Activated T-helper 2 cell treated with anti-CD3 and anti-CD28 coated beads, Interferon-gamma antibody, Interleukin-2, Interleukin-4, amounts not matched to agents 10 μg/mL and 5 μg/mL and 100 μg/mL, durations not matched to agents 14 hours and 24 hours and 36 hours (primary cell): ENCODE data around the gene SLC6A19. TPM values are rescaled to one million over a fixed set of nuclear protein-coding genes. Genes with fewer than 3 reads are reported as not detected.
"Not testable (repeated sequence)": the region's sequence is repeated elsewhere in the genome, so short reads cannot be mapped to it uniquely, and the experiment has no call there.

Experiments used
- DNase-seq: peaks from one replicate; pipeline ENCODE4 v3.0.0; 2021; ENCODE audit warnings: low spot score
- H3K27ac Mint-ChIP-seq: one replicate; pipeline ENCODE4 v1.8.0; 2021; ENCODE audit warnings: mixed read lengths
- H3K27me3 Mint-ChIP-seq: one replicate; pipeline ENCODE4 v1.8.0; 2021; ENCODE audit warnings: low read depth, mixed read lengths
- H3K36me3 Mint-ChIP-seq: one replicate; pipeline ENCODE4 v1.8.0; 2021; ENCODE audit warnings: low read depth, mixed read lengths
- H3K4me1 Mint-ChIP-seq: one replicate; pipeline ENCODE4 v1.8.0; 2021; ENCODE audit warnings: low read depth, mixed read lengths
- H3K4me3 Mint-ChIP-seq: one replicate; pipeline ENCODE4 v1.8.0; 2021; ENCODE audit warnings: low read depth, mild to moderate bottlenecking, moderate library complexity, mixed read lengths
- H3K9me3 Mint-ChIP-seq: one replicate; pipeline ENCODE4 v1.8.0; 2021; ENCODE audit warnings: mixed read lengths
- intact Hi-C: fragments of 100-400 bp; cut with micrococcal nuclease; formaldehyde crosslinking; loops from one replicate; pipeline ENCODE4 v1.15.1; 2023
- total RNA-seq: library from RNA; stranded (reverse); gene quantifications from 2 replicates; pipeline ENCODE4 v1.2.3, GENCODE V29; 2022

The SLC6A19 gene
- total RNA-seq, 1 donor from 2014 or later = not detected

GRCh38 chr5:1259806-1260480, 58.5 kb downstream of the SLC6A19 start:
- Mint-ChIP-seq H3K36me3 (no peaks in the 10 kb centered on the region), H3K4me1 (peaks cover 13% of the 10 kb centered on the region), H3K9me3 (no peaks in the 10 kb centered on the region), H3K27me3 (no peaks in the 10 kb centered on the region), H3K27ac (no peak overlapping the region), H3K4me3 (no peak overlapping the region)
- intact Hi-C loops = no loop called here
- DNase-seq = no peak

GRCh38 chr5:1261643-1262042, 60.2 kb downstream of the SLC6A19 start:
- Mint-ChIP-seq H3K36me3 (no peaks in the 10 kb centered on the region), H3K27ac (no peak overlapping the region), H3K9me3 (no peaks in the 10 kb centered on the region), H3K4me3 (no peak overlapping the region), H3K27me3 (no peaks in the 10 kb centered on the region), H3K4me1 (no peaks in the 10 kb centered on the region)
- intact Hi-C loops = no loop called here
- DNase-seq = no peak

GRCh38 chr5:1262381-1262780, 61.0 kb downstream of the SLC6A19 start:
- Mint-ChIP-seq H3K9me3 (no peaks in the 10 kb centered on the region), H3K27ac (no peak overlapping the region), H3K36me3 (peaks cover under 1% of the 10 kb centered on the region), H3K27me3 (no peaks in the 10 kb centered on the region), H3K4me3 (no peak overlapping the region), H3K4me1 (no peaks in the 10 kb centered on the region)
- intact Hi-C loops = no loop called here
- no peak for DNase-seq

GRCh38 chr5:1264211-1264610, 62.8 kb downstream of the SLC6A19 start:
- no peak overlapping the region for H3K27ac Mint-ChIP-seq
- H3K9me3 Mint-ChIP-seq = no peaks in the 10 kb centered on the region
- peaks cover 3% of the 10 kb centered on the region for H3K36me3 Mint-ChIP-seq
- no peak overlapping the region for H3K4me3 Mint-ChIP-seq
- H3K4me1 Mint-ChIP-seq = peaks cover 8% of the 10 kb centered on the region
- H3K27me3 Mint-ChIP-seq = no peaks in the 10 kb centered on the region
- DNase-seq = no peak
- intact Hi-C loops = no loop called here

GRCh38 chr5:1265026-1265425, 63.6 kb downstream of the SLC6A19 start:
- intact Hi-C loops = no loop called here
- H3K36me3 Mint-ChIP-seq = peaks cover 3% of the 10 kb centered on the region
- peaks cover 8% of the 10 kb centered on the region for H3K4me1 Mint-ChIP-seq
- no peaks in the 10 kb centered on the region for H3K27me3 Mint-ChIP-seq
- no peak overlapping the region for H3K4me3 Mint-ChIP-seq
- DNase-seq = no peak
- no peak overlapping the region for H3K27ac Mint-ChIP-seq
- no peaks in the 10 kb centered on the region for H3K9me3 Mint-ChIP-seq

- H3K27me3 Mint-ChIP-seq = no peaks in the 10 kb centered on the region
- H3K27ac Mint-ChIP-seq = no peak overlapping the region
- intact Hi-C loops = no loop called here
- H3K4me1 Mint-ChIP-seq = peaks cover 8% of the 10 kb centered on the region
- no peak for DNase-seq
- H3K9me3 Mint-ChIP-seq = no peaks in the 10 kb centered on the region
- H3K4me3 Mint-ChIP-seq = no peak overlapping the region
- H3K36me3 Mint-ChIP-seq = peaks cover 6% of the 10 kb centered on the region
Observed at GRCh38 chr5:1265461-1266455, 64.4 kb downstream of the SLC6A19 start.

GRCh38 chr5:1266791-1267190, 65.4 kb downstream of the SLC6A19 start:
- Mint-ChIP-seq H3K27me3 (no peaks in the 10 kb centered on the region), H3K36me3 (peaks cover 8% of the 10 kb centered on the region)

GRCh38 chr5:1267464-1267863, 66.1 kb downstream of the SLC6A19 start:
- intact Hi-C loops, H3K36me3 Mint-ChIP-seq, H3K27me3 Mint-ChIP-seq, H3K9me3 Mint-ChIP-seq, DNase-seq, H3K27ac Mint-ChIP-seq, H3K4me3 Mint-ChIP-seq, H3K4me1 Mint-ChIP-seq: not testable (repeated sequence)

More at GRCh38 chr5:1266791-1267190, 65.4 kb downstream of the SLC6A19 start:
- Mint-ChIP-seq H3K4me1 (peaks cover 8% of the 10 kb centered on the region), H3K4me3 (no peak overlapping the region), H3K27ac (no peak overlapping the region), H3K9me3 (no peaks in the 10 kb centered on the region)
- intact Hi-C loops = no loop called here
- no peak for DNase-seq

- Mint-ChIP-seq H3K27ac (no peak overlapping the region), H3K4me3 (no peak overlapping the region), H3K27me3 (no peaks in the 10 kb centered on the region), H3K4me1 (peaks cover 8% of the 10 kb centered on the region), H3K9me3 (no peaks in the 10 kb centered on the region), H3K36me3 (peaks cover 9% of the 10 kb centered on the region)
- intact Hi-C loops = no loop called here
- no peak for DNase-seq
Observed at GRCh38 chr5:1268056-1268455, 66.7 kb downstream of the SLC6A19 start.

GRCh38 chr5:1268666-1269065, 67.3 kb downstream of the SLC6A19 start:
- no peaks in the 10 kb centered on the region for H3K27me3 Mint-ChIP-seq
- H3K27ac Mint-ChIP-seq = no peak overlapping the region
- peaks cover 9% of the 10 kb centered on the region for H3K36me3 Mint-ChIP-seq
- H3K9me3 Mint-ChIP-seq = no peaks in the 10 kb centered on the region
- intact Hi-C loops = no loop called here
- peak; percentile 17 for DNase-seq
- no peak overlapping the region for H3K4me3 Mint-ChIP-seq
- H3K4me1 Mint-ChIP-seq = peaks cover 8% of the 10 kb centered on the region

- Mint-ChIP-seq H3K36me3 (peaks cover 16% of the 10 kb centered on the region), H3K9me3 (no peaks in the 10 kb centered on the region), H3K27ac (no peak overlapping the region), H3K27me3 (no peaks in the 10 kb centered on the region), H3K4me3 (no peak overlapping the region), H3K4me1 (peaks cover 8% of the 10 kb centered on the region)
- intact Hi-C loops = no loop called here
- no peak for DNase-seq
Observed at GRCh38 chr5:1270426-1270825, 69.0 kb downstream of the SLC6A19 start.

GRCh38 chr5:1270933-1271914, 69.8 kb downstream of the SLC6A19 start:
- Mint-ChIP-seq H3K4me1 (peaks cover 8% of the 10 kb centered on the region), H3K9me3 (no peaks in the 10 kb centered on the region), H3K27ac (no peak overlapping the region), H3K27me3 (no peaks in the 10 kb centered on the region), H3K36me3 (peaks cover 16% of the 10 kb centered on the region), H3K4me3 (no peak overlapping the region)
- no peak for DNase-seq
- intact Hi-C loops = no loop called here
